GM21528 (cell line): ENCODE data around the gene PLA2G2F.
"Not testable (repeated sequence)": the region's sequence is repeated elsewhere in the genome, so short reads cannot be mapped to it uniquely, and the experiment has no call there.

ENCODE experiments used
- ATAC-seq: cut with Tn5 transposase; IDR thresholded peaks from one replicate; pipeline ENCODE4 v1.9.1; 2021; ENCODE audit warnings: mild to moderate bottlenecking, moderate library complexity; ENCODE audit not compliant: unreplicated experiment, low FRiP score

Gene PLA2G2F

DNA sequence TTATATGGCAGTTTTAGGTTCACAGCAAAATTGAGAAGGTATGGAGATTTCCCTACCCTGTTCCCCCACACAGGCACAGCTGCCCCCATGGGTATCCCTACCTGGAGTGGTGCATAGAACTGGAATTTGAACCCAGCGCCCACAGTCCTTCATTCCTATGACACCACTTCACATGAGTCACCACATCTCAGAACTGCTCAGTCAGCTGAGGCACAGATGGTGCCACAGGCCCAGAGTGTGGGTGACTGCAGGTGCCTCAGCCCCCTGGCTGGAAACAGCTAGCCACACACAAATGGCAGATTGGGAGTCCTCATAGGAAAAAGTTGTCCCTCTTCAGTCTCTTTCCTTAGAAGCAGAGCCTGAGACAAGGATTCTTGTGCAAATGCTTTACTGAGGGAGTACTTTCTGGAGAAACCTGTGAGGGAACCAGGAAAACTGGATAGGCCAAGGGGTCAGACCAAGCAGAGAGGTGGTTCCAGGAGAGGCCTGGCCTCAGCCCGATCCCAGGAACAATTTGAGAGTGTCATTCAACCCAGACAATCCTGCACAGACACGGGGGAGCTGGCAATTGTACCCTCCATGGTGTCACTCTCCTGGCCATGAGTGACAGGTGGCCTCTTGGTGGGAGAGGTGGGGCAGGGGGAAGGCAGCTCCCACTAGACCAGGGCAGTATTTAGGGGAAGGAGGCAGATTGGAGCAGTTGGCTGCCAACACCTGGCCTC lies 26.7 kb upstream of the PLA2G2F start:
- ATAC-seq, result no peak

DNA sequence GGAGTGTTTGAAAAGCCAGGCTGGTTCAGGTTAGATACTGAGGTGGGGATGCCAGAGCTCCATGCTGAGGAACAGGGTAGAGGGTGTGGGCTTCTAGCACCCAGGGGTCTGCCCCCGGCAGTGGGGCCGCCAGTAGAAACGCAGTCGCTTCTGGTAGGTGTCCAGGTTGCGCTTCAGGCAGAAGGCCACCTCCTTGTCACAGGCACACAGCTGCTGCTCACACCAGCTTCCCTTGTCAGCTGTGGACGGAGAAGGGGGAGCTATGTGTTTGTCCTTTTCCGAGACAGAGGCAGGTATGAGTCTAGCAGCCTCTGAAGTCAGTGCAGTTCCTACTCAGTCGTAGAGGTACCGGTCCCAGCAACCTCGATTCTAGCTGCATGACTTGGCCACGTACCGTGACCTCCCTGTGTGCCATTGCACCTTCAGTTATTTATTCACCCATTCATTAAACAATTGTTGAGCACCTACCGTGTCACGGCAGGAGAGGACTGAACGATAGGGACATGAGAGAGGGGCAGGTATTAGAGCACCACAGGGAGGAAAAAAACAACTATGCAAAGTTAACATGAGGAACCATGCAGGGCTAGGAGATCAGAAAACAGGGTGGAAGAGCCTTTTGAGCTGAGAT lies 25.0 kb upstream of the PLA2G2F start:
- no peak for ATAC-seq

DNA sequence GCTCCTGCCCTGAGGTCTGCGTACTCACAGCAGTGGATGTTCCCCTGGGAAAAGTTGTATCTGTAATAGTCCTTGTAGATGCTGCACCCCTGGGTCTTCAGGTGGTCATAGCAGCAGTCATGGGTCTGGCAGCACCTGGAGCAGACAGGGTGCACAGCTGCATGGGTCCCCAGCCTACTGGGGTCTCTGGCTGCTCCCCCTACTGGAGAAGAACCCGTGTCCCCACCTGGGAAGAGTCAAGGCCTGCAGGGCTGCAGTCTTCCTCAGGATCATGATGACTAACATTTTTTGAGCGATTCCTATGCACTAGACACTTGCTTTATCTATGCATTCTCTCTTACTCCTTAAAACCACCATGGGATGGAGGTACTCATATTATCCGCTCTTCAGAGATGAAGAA lies 23.6 kb upstream of the PLA2G2F start:
- ATAC-seq, result no peak

DNA sequence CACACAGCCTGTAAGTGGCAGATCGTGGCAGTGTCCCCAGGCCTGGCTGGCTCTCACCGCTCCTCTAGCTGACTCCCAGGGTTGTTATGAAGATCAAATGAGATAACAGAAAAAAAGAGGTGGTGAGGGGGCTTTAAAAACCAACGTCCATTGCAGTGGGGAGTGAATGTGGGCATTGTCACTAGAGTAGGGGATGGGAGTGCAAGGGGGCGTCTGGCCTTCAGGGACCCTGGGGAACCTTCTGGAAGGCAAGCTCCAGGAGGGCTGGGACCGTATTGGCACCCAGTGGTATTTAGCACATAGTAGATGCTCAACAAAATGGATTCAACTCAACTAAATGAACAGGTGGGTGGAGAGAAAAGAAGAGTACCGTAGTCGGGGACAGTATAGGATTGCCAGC lies 23.2 kb upstream of the PLA2G2F start:
- no peak for ATAC-seq

DNA sequence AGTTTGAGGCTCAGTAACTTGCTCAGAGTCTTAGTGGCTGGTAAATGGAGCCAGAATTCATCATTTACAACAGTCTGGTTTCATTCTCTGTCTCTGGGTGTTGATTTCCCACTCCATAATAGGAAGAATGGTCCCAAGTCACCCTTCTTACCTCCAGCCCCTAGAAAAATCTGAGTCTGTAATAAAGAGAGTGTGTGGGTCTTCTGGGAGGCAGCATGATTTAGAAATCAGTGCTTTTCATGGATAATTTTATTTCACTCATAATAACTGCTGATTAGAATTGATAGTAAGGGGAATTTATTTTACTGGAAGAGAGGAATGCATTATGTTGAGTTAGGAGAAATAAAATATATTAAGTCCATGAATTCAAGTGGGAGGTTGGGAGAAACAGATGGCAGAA lies 21.9 kb upstream of the PLA2G2F start:
- no peak for ATAC-seq

DNA sequence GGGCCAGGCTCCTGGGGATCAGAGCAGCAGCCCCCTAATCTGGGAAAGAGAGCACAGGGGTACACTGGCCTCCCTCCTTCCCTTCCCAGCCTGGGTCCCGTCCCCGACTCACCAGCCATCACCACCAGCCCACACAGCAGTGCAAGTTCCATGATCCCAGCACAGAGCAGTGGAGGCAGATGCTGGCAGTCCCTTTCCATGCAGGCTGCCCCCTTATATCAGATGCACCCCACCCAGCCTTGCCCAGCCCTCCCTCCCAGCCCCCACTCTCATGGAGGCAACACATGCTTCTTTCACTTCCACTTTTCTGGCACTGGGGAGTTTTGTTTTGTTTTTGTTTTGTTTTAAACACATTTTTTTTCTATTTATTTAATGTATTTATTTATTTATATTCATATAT lies 19.8 kb upstream of the PLA2G2F start, which contains the start of gene PLA2G2D:
TSS of gene PLA2G2D (minus strand) at position 190 of the 400 bp plus-strand sequence. CDS start at position 152, 38 bp downstream.
- ATAC-seq, result no peak

DNA sequence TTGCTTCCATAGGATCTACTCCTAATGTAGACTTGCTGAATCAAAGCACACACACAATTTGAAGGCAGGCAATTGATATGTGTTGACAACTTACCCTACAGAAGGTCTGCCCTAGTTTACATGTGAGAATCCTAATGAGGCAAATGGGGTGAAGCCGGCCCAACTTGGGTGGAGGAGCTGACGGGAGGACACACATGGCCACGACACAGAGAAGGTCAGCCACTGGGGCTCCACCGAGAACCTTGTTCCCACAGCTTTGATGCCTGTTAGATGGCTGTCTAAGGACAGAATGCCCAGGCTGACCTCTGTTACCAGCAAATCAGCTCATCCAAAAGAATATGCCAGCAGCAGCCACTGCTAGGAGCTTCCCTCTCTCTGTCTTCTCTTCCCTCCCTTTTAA lies 18.3 kb upstream of the PLA2G2F start:
- no peak for ATAC-seq

DNA sequence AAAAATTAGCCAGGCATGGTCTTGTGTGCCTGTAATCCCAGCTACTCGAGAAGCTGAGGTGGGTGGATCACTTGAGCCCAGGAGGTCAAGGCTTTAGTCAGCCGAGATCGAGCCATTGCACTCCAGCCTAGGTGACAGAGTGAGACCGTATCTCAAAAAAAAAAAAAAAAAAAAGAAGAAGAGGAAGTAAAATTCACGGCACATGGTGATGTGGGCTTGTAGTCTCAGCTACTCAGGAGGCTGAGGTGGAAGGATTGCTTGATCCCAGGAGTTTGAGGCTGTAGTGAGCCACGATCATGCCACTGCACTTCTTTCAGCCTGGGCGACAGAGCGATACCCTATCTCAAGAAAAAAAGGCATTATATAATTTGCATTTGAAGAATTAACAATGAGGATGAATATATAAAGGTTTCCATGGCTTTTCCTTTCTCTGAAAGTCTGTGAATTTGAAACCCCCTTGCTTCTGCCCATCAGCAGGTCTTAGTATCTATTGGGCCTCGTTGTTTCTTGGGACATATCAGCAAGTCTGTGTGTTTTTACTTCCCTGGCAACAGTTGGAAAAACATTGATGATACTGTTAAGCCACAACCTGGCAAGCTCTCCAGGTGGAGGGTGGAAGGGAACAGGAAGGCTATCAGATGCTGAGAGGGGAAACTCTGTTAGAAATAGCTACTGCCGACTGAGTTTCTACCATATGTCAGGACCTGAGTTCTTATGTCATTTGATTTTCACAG lies 15.2 kb upstream of the PLA2G2F start:
- no peak for ATAC-seq

DNA sequence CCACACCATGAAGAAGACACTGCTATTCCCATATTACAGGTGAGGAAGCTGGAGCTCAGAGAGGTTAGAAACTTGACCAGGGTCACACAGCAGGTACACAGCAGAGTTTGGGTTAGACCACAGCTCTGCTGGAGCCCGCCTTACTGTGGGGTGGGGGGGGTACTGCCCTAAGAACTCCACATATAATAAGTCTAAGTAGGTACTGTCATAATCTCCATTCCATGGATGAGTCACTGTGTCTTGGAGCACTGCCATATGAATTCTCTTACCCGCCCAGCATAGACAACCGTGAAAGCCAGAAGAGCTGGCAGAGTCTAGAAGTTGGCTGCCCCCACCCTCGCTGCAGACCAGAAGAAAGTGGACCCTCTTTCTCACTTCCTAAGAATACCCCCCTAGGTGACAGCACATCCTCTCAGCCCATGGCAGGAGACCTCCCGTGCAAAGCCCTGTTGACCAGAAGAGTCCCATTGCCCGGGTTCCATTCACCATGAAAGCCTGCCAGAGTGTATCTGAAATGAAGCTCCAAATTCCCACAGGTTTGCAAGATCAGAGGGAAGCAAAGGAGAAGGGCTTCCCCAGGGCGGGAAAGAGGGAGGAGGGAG lies 14.6 kb upstream of the PLA2G2F start:
- no peak for ATAC-seq

DNA sequence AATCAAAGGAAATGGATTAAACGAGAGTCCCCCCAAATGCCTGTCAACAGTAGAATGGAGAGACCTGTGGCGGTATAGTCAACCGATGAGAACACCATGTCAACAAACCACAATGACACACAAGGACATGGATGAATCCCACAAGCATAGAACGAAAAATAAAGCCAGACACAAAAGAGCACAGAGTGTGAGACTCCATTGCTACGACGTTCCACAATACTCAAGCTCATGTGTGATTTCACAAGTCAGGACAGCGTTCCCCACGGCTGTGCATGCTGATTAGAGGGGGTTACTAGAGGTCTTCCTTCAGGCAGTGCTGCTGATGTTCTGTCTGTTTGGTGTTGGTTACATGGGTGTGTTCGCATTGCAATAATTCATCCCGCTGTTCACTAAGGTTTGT lies 14.0 kb upstream of the PLA2G2F start:
- no peak for ATAC-seq

DNA sequence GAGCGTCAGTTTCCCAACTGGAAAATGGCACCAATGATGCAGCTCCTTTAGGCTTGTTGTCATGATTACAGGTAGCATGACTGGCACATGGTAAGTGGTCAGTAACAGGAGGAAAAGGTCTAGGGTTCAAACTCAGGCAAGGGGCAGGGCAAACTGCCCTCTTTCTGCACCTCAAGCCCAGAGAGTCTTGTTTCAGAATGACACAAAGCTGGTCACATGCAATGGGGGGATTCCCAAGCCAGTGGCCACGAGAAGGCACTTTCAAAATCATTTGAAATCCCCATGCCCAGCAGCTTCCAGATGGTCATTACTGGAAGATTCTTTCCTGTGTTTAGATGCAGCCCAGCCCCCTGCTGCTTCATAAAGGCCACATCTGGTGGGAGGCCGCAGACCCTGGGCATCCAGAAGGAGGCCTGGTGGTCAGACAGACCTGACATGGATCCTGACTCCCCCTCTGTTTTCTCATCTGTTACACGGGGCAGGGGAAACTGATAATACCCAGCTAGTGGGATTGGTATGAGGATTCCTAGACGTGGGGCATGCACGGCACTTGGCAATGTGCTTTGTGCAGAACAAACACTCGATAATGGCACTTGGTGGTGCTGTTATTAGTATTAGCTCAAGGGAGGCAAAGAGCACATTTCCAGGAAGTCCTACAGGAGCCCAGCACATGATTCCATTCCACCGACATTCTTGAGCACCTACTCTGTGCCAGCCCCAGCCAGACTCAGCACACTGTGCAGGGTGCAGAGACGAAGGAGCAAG lies 12.9 kb upstream of the PLA2G2F start:
- no peak for ATAC-seq

DNA sequence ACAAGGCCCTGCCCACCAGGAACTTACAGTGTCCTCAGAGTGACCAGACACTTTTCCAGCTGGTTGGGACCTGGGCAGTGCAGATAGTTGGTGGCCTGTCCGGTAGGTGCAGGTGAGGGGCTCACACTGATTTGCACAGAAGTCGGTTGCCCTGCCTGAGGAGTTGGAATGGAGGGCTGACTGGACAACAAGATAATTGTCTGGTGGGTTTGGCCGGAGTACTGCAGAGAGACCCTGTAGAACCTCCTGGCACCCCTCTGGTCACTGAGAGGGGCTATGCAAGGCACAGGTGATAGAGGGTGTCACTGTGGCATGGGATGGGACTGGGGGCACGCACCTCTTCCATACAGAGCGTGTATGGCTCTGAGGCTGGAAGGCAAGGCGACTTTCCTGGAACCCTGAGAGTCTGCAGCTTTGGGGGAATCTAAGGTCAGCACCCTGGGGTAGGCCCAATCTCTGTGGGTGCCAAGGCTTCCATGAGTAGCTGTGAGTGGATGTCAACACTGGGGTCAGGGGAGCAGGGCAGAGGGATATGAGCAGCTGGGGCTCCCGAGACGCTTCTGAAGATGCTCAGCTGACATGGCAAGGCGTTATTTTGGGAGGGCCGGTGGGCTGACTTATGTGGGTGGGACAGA lies 12.2 kb upstream of the PLA2G2F start:
- no peak for ATAC-seq

DNA sequence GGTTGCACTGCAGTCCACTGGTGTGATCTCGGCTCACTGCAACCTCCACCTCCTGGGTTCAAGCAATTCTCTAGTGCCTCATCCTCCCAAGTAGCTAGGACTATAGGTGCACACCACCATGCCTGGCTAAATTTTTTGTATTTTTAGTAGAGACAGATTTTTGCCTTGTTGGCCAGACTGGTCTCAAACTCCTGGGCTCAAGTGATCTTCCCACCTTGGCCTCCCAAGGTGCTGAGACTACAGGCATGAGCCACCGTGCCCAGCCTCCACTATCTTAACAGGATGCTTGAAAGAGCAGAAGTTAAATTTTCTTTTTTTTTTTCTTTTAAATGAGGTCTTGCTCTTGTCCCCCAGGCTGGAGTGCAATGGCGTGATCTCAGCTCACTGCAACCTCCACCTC lies 8.6 kb upstream of the PLA2G2F start:
- ATAC-seq, result not testable (repeated sequence)

DNA sequence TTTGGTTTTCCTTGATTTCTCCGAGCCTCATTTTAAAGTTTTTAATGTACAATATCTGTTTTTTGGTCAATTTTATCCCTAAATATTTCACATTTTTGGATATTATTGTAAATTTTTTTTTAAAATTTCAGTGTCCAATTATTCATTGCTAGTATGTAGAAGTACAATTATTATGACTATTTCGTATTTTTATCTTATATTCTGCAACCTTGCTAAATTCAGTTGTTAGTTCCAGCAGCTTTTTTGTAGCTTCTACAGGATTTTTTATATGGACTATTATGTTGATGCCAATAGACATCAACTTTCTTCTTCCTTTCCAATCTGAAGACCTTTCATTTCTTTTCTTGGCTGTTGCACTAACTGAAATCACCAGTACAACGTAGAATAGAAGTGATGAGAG lies 4.1 kb upstream of the PLA2G2F start:
- ATAC-seq, result no peak

DNA sequence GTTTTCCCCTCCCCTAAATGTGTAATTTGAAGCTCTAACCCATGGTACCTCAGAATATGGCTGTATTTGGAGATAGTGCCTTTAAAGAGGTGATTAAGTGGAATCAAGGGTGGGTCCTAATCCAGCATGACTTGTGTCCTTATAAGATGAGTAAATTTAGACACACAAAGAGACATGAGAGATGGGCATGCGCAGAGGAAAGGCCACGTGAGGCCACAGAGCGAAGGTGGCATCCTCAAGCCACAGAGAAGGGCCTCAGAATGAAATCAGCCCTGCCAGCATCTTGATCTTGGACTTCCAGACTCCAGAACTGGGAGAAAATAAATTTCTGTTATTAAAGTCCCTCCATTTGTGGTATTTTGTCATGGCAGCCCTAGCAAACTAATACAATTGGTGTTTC lies 2.9 kb upstream of the PLA2G2F start:
- no peak for ATAC-seq

DNA sequence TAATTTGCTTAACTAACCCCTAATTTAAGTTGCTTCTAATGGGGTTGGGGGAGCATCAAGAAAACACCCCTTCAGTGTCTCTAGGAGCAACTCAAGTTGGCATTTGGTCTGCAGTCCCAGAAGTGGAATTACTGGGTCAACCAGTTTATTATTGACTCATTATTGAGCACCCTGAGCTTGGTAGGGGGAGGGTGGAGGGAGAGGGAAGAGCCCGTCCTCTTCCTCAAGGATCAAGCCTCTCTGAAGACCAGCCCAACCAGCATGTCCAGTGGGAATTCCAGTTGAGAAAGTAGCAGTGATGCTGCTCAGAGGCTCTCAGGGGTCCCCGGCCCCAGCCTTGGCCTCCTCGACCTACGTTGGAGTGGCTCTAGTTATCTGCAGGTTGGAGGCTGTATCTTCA lies 2.1 kb upstream of the PLA2G2F start:
- ATAC-seq, result no peak

DNA sequence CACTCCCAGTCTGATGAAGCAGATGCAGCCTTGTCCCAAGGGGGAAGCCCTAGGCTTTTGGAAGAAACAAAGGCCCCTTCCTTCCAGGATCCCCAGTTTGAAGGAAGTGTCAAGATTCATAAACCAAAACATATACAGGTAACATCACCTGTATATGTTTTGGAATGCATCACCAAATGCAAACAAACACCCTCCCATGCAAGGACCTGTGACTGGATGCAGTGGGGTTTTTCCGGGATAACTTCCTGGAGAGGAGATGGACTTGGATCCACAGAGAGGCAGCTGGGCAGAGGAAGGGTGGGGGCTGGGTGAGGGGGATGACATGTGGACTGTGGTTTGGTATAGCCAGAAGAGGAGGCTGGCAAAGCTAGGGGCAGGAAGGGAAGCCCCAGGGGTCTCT lies 1.5 kb upstream of the PLA2G2F start:
- ATAC-seq, result no peak

DNA sequence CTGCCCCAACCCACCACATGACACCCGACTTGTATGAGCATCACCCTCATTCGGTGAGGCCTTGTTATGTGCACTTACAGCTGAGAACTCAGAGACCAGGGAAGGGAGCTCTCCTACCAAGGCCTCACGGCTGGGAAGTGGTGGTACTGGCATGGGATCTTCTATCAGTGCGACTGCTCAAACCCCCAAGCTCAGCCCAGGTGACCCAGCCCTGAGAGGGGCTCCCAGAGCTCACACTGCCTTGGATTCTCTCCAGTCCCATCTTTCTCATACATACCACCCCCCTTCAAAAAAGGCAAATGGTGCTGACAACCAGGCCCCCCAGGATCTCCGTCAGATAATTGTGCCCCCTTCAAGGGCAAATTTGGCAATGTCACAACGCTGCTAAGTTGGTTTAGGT lies 777 bp upstream of the PLA2G2F start:
- no peak for ATAC-seq

DNA sequence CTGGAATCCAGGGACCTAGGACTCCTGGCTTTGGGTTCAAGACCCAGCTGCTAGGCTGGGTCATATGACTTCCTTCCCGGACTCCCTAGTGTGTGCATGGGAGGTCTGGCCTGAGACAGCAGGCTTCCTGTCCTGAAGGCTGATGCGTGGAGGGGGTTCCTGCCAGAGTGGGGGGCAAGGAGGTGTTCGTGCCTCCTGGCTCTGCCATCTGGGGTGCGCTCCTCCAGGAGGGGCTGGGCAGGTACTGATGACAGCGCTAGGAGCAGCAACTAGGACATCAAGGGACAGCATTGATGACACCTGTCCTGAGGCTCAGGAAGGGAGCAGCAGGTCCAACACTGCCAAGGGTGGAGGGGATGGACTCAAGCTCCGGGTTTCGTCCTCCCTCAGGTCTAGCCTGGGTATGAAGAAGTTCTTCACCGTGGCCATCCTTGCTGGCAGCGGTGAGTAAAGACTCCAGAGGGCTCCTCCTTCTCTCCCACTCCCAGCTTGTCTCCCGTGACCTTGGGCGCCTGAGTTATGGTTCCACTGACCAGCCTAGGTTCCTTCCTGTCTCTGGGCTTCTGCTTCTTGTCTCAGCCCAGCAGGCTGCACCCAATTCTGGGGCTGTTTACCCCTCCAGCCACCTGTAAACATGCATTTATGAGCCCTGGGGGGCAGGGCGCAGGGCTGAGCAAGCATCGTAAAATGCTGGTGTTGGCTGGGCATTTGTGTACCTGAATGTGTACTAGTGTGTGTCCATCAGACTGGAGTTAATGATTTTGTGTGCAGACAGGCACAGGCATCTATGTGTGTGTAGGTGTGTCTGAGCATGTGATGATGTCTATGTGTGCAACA lies 871 bp downstream of the PLA2G2F start:
- ATAC-seq, result no peak
